Germinal center (tissue), 1 donor: ENCODE data around the gene NPAS3.
A peak's percentile ranks its signal among the peaks of the same experiment; 100 is the strongest.

Source experiments
- DNase-seq: peaks from one replicate; pipeline ENCODE4 v3.0.0; 2012; ENCODE audit warnings: mixed read lengths, low spot score

The NPAS3 gene

GRCh38 chr14:33839193-33840076 is 900.8 kb downstream of the NPAS3 start:
- DNase-seq: peak; percentile 47

GRCh38 chr14:33840797-33841196 is 902.1 kb downstream of the NPAS3 start:
- DNase-seq: no peak

GRCh38 chr14:33842299-33842698 is 903.6 kb downstream of the NPAS3 start:
- DNase-seq: no peak

- no peak for DNase-seq
Measured at GRCh38 chr14:33844118-33844517, 905.4 kb downstream of the NPAS3 start.

GRCh38 chr14:33846100-33846824 is 907.6 kb downstream of the NPAS3 start:
- no peak for DNase-seq

GRCh38 chr14:33847066-33847465 is 908.4 kb downstream of the NPAS3 start:
- DNase-seq: no peak

GRCh38 chr14:33848009-33848408 is 909.3 kb downstream of the NPAS3 start:
- no peak for DNase-seq

- no peak for DNase-seq
Measured at GRCh38 chr14:33848706-33849454, 910.2 kb downstream of the NPAS3 start.

- DNase-seq: no peak
Measured at GRCh38 chr14:33849455-33849801, 910.7 kb downstream of the NPAS3 start.

GRCh38 chr14:33850826-33851225 is 912.1 kb downstream of the NPAS3 start:
- DNase-seq: no peak

GRCh38 chr14:33851366-33851765 is 912.7 kb downstream of the NPAS3 start:
- no peak for DNase-seq

GRCh38 chr14:33851931-33852330 is 913.3 kb downstream of the NPAS3 start:
- no peak for DNase-seq
